ENCODE data around the gene GSTT4. TPM values are rescaled to one million over a fixed set of nuclear protein-coding genes. Genes with fewer than 3 reads are reported as not detected.
"Not testable (repeated sequence)": the region's sequence is repeated elsewhere in the genome, so short reads cannot be mapped to it uniquely, and the experiment has no call there.

Gene GSTT4
- total and polyA plus RNA-seq, 2 of the 13 experiments (the other 11 are each of a cell fraction or from before 2014, with no cell fraction given): 0.59 to 0.62 TPM

DNA sequence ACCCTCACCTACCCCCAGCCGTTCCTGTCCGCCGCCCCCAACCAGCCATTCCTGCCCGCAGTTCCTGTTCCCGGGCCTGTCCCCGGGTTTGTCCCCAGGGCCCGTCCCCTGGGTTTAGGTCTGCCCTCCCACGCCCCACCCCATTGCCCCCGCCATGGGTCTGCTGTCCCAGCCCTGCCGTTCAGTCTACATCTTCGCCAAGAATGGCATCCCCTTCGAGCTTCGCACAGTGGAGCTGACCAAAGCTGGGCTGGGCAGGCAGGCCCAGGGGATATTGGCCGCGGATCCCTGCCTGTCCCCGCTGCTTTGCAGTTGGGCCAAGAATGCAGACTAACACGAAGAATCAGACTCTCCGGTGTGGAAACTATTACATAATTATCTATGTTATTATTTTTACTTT, 55.5 kb downstream of the GSTT4 start:
- H3K4me3 ChIP-seq (replicated peaks in 1 of 3; ENCODE audit: insufficient read depth in 1 of 3, low read depth in 2 of 3, low read length in 3 of 3); FAIRE-seq; H3K27ac ChIP-seq (ENCODE audit: extremely low read length, insufficient read depth, low read length); H3K79me2 ChIP-seq (ENCODE audit: insufficient read depth, low read length); H3K36me3 ChIP-seq (replicated peaks in 1 of 2; ENCODE audit: control insufficient read depth in 1 of 2, insufficient read depth in 2 of 2, low read length in 2 of 2); H2AFZ ChIP-seq (ENCODE audit: low read length); POLR2A ChIA-PET; H3K9me3 ChIP-seq (ENCODE audit: low read length); ATAC-seq; H3K9ac ChIP-seq (ENCODE audit: insufficient read depth, low read depth, low read length); H3K4me2 ChIP-seq (ENCODE audit: low read depth, low read length); H4K20me1 ChIP-seq (ENCODE audit: insufficient read depth, low read length); H3K4me1 ChIP-seq (ENCODE audit: insufficient read depth, low read length); DNase-seq (ENCODE audit: low spot score); BruUV-seq (replicated peaks); CTCF ChIA-PET (ENCODE audit: low intra/inter-chr PET ratio, low total read pairs); in situ Hi-C loops (cut with HindIII; ENCODE audit: extremely low pct_ligation_motif_present, low pct_unique_long_range_greater_than_20kb); H3K27me3 ChIP-seq (ENCODE audit: control insufficient read depth in 1 of 2, insufficient read depth in 2 of 2, low read length in 2 of 2): not testable (repeated sequence)
- 71% methylated on average over 18 of the region's 18 CpGs for WGBS (ENCODE audit: low lambda C conversion rate)
- intact Hi-C loops (cut with micrococcal nuclease; ENCODE audit: unreplicated experiment): loop anchor here (10.0 kb wide), 1 partner anchor 295 kb away; the partner anchor contains the start of gene GGT5

Other genes with a start within 250 kb of the GSTT4 start
- gene C22orf15, start 242.5 kb downstream of the GSTT4 start, total RNA-seq (2016; rRNA removed; fragmentation: Illumina TruSeq; extraction: Trizol): not detected in 2 replicates
- 0.07 TPM in 1 of 2 replicates, not detected in the other for gene C22orf15, start 242.5 kb downstream of the GSTT4 start, polyA plus RNA-seq (2011; rRNA removed)
- 59.1 and 62.8 TPM in 2 replicates for gene CHCHD10, start 237.5 kb downstream of the GSTT4 start, total RNA-seq (2016; rRNA removed; fragmentation: Illumina TruSeq; extraction: Trizol)
- gene CHCHD10, start 237.5 kb downstream of the GSTT4 start, polyA plus RNA-seq (2011; rRNA removed): 37.0 and 60.2 TPM in 2 replicates
- gene MMP11, start 232.6 kb downstream of the GSTT4 start, total RNA-seq (2016; rRNA removed; fragmentation: Illumina TruSeq; extraction: Trizol): 2.7 and 8.9 TPM in 2 replicates
- gene MMP11, start 232.6 kb downstream of the GSTT4 start, polyA plus RNA-seq (2011; rRNA removed): 28.6 and 88.6 TPM in 2 replicates
- gene SMARCB1, start 218.5 kb downstream of the GSTT4 start, total RNA-seq (2016; rRNA removed; fragmentation: Illumina TruSeq; extraction: Trizol): 74.0 and 75.8 TPM in 2 replicates
- gene SMARCB1, start 218.5 kb downstream of the GSTT4 start, polyA plus RNA-seq (2011; rRNA removed): 150 and 166 TPM in 2 replicates
- not detected in 2 replicates for gene DERL3, start 166.4 kb downstream of the GSTT4 start, total RNA-seq (2016; rRNA removed; fragmentation: Illumina TruSeq; extraction: Trizol)
- not detected in 2 replicates for gene DERL3, start 166.4 kb downstream of the GSTT4 start, polyA plus RNA-seq (2011; rRNA removed)
- gene SLC2A11, start 147.6 kb downstream of the GSTT4 start, total RNA-seq (2016; rRNA removed; fragmentation: Illumina TruSeq; extraction: Trizol): 8.9 and 15.2 TPM in 2 replicates
- gene SLC2A11, start 147.6 kb downstream of the GSTT4 start, polyA plus RNA-seq (2011; rRNA removed): 15.4 and 18.6 TPM in 2 replicates
- gene MIF, start 111.1 kb downstream of the GSTT4 start, total RNA-seq (2016; rRNA removed; fragmentation: Illumina TruSeq; extraction: Trizol): 537 and 634 TPM in 2 replicates
- 675 and 735 TPM in 2 replicates for gene MIF, start 111.1 kb downstream of the GSTT4 start, polyA plus RNA-seq (2011; rRNA removed)
- gene GSTT2B, start 44.3 kb downstream of the GSTT4 start, total RNA-seq (2016; rRNA removed; fragmentation: Illumina TruSeq; extraction: Trizol): 0.53 and 1.5 TPM in 2 replicates
- 3.6 and 3.9 TPM in 2 replicates for gene GSTT2B, start 44.3 kb downstream of the GSTT4 start, polyA plus RNA-seq (2011; rRNA removed)
- gene DDTL, start 38.6 kb downstream of the GSTT4 start, total RNA-seq (2016; rRNA removed; fragmentation: Illumina TruSeq; extraction: Trizol): 0.31 TPM in 1 of 2 replicates, not detected in the other
- 0.07 TPM in 1 of 2 replicates, not detected in the other for gene DDTL, start 38.6 kb downstream of the GSTT4 start, polyA plus RNA-seq (2011; rRNA removed)
- gene DDT, start 31.0 kb downstream of the GSTT4 start, total RNA-seq (2016; rRNA removed; fragmentation: Illumina TruSeq; extraction: Trizol): 120 and 143 TPM in 2 replicates
- gene DDT, start 31.0 kb downstream of the GSTT4 start, polyA plus RNA-seq (2011; rRNA removed): 159 and 181 TPM in 2 replicates
- not detected in 2 replicates for gene GSTT2, start 25.3 kb downstream of the GSTT4 start, total RNA-seq (2016; rRNA removed; fragmentation: Illumina TruSeq; extraction: Trizol)
- not detected in 2 replicates for gene GSTT2, start 25.3 kb downstream of the GSTT4 start, polyA plus RNA-seq (2011; rRNA removed)
- gene CABIN1, start 5.9 kb upstream of the GSTT4 start, total RNA-seq (2016; rRNA removed; fragmentation: Illumina TruSeq; extraction: Trizol): 51.3 and 61.3 TPM in 2 replicates
- 10.2 and 12.0 TPM in 2 replicates for gene CABIN1, start 5.9 kb upstream of the GSTT4 start, polyA plus RNA-seq (2011; rRNA removed)
- 0.94 and 2.1 TPM in 2 replicates for gene SUSD2, start 176.0 kb upstream of the GSTT4 start, total RNA-seq (2016; rRNA removed; fragmentation: Illumina TruSeq; extraction: Trizol)
- gene SUSD2, start 176.0 kb upstream of the GSTT4 start, polyA plus RNA-seq (2011; rRNA removed): 11.0 and 12.7 TPM in 2 replicates
- gene GGT5, start 239.6 kb upstream of the GSTT4 start, total RNA-seq (2016; rRNA removed; fragmentation: Illumina TruSeq; extraction: Trizol): 0.35 and 0.69 TPM in 2 replicates
- gene GGT5, start 239.6 kb upstream of the GSTT4 start, polyA plus RNA-seq (2011; rRNA removed): 2.1 and 3.1 TPM in 2 replicates

Measured in HepG2 (cell line).